Fibroblast of lung (primary cell): Measurements from ENCODE around the gene SORCS2.

Source experiments
- CTCF ChIP-seq, 2 donors: IDR thresholded peaks in 1 of 2; conservative IDR thresholded peaks in 1 of 2; 1 replicate in 1 of 2; 2 replicates in 1 of 2; pipeline ENCODE4 v1.5.1; 2011 to 2012; ENCODE audit warnings: low read length in 2 of 2, control low read depth in 1 of 2, inconsistent platforms in 1 of 2, low read depth in 1 of 2, mild to moderate bottlenecking in 1 of 2
- EZH2 ChIP-seq: IDR thresholded peaks from 2 replicates; pipeline ENCODE4 v1.5.1; 2012; ENCODE audit warnings: low read length, control low read depth, mild to moderate bottlenecking; ENCODE audit errors: missing control alignments

GRCh38 chr4:7235030-7235380 lies 42.7 kb downstream of the SORCS2 start:
- TF ChIP-seq EZH2, result no peak
- TF ChIP-seq CTCF (conservative IDR thresholded peaks at IDR 0.05 in 1 of 2, IDR thresholded peaks at IDR 0.05 in 1 of 2; ENCODE audit: low read depth in 1 of 2, low read length in 2 of 2), result no peak
